NCI-H748 treated with DMSO at 0.1 percent for 48 hours (cell line): Measurements from ENCODE around the gene MPND.

Source experiments
- DNase-seq: peaks from one replicate; lab custom pipeline; 2025; lab: John Stamatoyannopoulos, UW

MPND gene

GRCh38 chr19:4403005-4403761 is 59.8 kb downstream of the MPND start:
- no peak for DNase-seq

- no peak for DNase-seq
Observed at GRCh38 chr19:4405977-4406376, 62.6 kb downstream of the MPND start.

- DNase-seq: no peak
Observed at GRCh38 chr19:4406626-4407025, 63.3 kb downstream of the MPND start.

- DNase-seq: no peak
Observed at GRCh38 chr19:4409123-4409933, 66.0 kb downstream of the MPND start.
